Measurements from ENCODE around the gene PRM3. TPM values are rescaled to one million over a fixed set of nuclear protein-coding genes. Genes with fewer than 3 reads are reported as not detected.
"Not testable (repeated sequence)": the region's sequence is repeated elsewhere in the genome, so short reads cannot be mapped to it uniquely, and the experiment has no call there.

Gene PRM3
- total RNA-seq, 4 donors from 2014 or later: not detected

- TF ChIP-seq CTCF (IDR thresholded peaks at IDR 0.05): no peak
- TF ChIP-seq EP300 (IDR thresholded peaks at IDR 0.05): no peak
- no peak for TF ChIP-seq POLR2AphosphoS5 (IDR thresholded peaks at IDR 0.05)
- no peak for TF ChIP-seq POLR2A (IDR thresholded peaks at IDR 0.05)
- ATAC-seq: no peak
Observed at GRCh38 chr16:11291091-11291703, 17.8 kb upstream of the PRM3 start.

GRCh38 chr16:11290102-11290893 is 16.9 kb upstream of the PRM3 start:
- Histone ChIP-seq H3K4me1 (no peaks in the 10 kb centered on the region), H3K4me3 (no peak overlapping the region), H3K27me3 (no peaks in the 10 kb centered on the region), H3K36me3 (no peaks in the 10 kb centered on the region), H3K27ac (no peak overlapping the region), H3K9me3 (no peaks in the 10 kb centered on the region)
- TF ChIP-seq POLR2A (IDR thresholded peaks at IDR 0.05) (no peak), EP300 (IDR thresholded peaks at IDR 0.05) (no peak), POLR2AphosphoS5 (IDR thresholded peaks at IDR 0.05) (no peak), CTCF (IDR thresholded peaks at IDR 0.05) (no peak)
- WGBS, 2 donors (ENCODE audit: low coverage in 1 of 2): 90 to 94% methylated on average over 6 to 7 of the region's 8 CpGs
- ATAC-seq: no peak

More at GRCh38 chr16:11291091-11291703, 17.8 kb upstream of the PRM3 start:
- Histone ChIP-seq H3K4me3 (no peak overlapping the region), H3K27me3 (no peaks in the 10 kb centered on the region), H3K36me3 (no peaks in the 10 kb centered on the region), H3K27ac (no peak overlapping the region), H3K9me3 (no peaks in the 10 kb centered on the region), H3K4me1 (no peaks in the 10 kb centered on the region)
- 57 to 83% methylated on average over 8 to 10 of the region's 10 CpGs for WGBS, 2 donors (ENCODE audit: low coverage in 1 of 2)

GRCh38 chr16:11289696-11290095 is 16.3 kb upstream of the PRM3 start:
- H3K36me3 ChIP-seq, H3K4me3 ChIP-seq, ATAC-seq, H3K9me3 ChIP-seq, H3K27ac ChIP-seq, H3K27me3 ChIP-seq, H3K4me1 ChIP-seq: not testable (repeated sequence)
- 89% methylated on average over 4 of the region's 4 CpGs; no CpG with 5 or more reads in 1 of the 2 donors for WGBS, 2 donors (ENCODE audit: low coverage in 1 of 2)

- ATAC-seq: no peak
- no peak for TF ChIP-seq EP300 (IDR thresholded peaks at IDR 0.05)
- TF ChIP-seq CTCF (IDR thresholded peaks at IDR 0.05): no peak
- no peak for TF ChIP-seq POLR2AphosphoS5 (IDR thresholded peaks at IDR 0.05)
- no peak for TF ChIP-seq POLR2A (IDR thresholded peaks at IDR 0.05)
- H3K9me3 ChIP-seq: no peaks in the 10 kb centered on the region
- no peaks in the 10 kb centered on the region for H3K27me3 ChIP-seq
- H3K4me1 ChIP-seq: no peaks in the 10 kb centered on the region
- no peak overlapping the region for H3K4me3 ChIP-seq
- no peaks in the 10 kb centered on the region for H3K36me3 ChIP-seq
- WGBS, 2 donors (ENCODE audit: low coverage in 1 of 2): 100% methylated on average over 2 of the region's 2 CpGs; no CpG with 5 or more reads in 1 of the 2 donors
- H3K27ac ChIP-seq: no peak overlapping the region
Observed at GRCh38 chr16:11289202-11289601, 15.8 kb upstream of the PRM3 start.

GRCh38 chr16:11285842-11286241 is 12.4 kb upstream of the PRM3 start:
- H3K27me3 ChIP-seq: no peaks in the 10 kb centered on the region
- H3K4me3 ChIP-seq: no peak overlapping the region
- ATAC-seq: no peak
- no peak overlapping the region for H3K27ac ChIP-seq
- H3K4me1 ChIP-seq: peaks cover 0 to 4% (median 0%) of the 10 kb centered on the region in 3 donors
- no peaks in the 10 kb centered on the region for H3K9me3 ChIP-seq
- WGBS, 2 donors (ENCODE audit: low coverage in 1 of 2): 60 to 85% methylated on average over 1 to 2 of the region's 2 CpGs
- H3K36me3 ChIP-seq: no peaks in the 10 kb centered on the region
- TF ChIP-seq EP300 (IDR thresholded peaks at IDR 0.05): no peak
- TF ChIP-seq CTCF (IDR thresholded peaks at IDR 0.05): no peak
- no peak for TF ChIP-seq POLR2AphosphoS5 (IDR thresholded peaks at IDR 0.05)
- TF ChIP-seq POLR2A (IDR thresholded peaks at IDR 0.05): no peak

Measured in gastroesophageal sphincter (tissue), 4 donors.